Type B pancreatic cell (in vitro differentiated cells): Measurements from ENCODE around the gene TNFRSF19. TPM values are rescaled to one million over a fixed set of nuclear protein-coding genes. Genes with fewer than 3 reads are reported as not detected.

Source experiments
- DNase-seq: peaks from one replicate; pipeline ENCODE4 v3.0.0; 2021; ENCODE audit warnings: mixed read lengths; ENCODE audit not compliant: unreplicated experiment; ENCODE audit errors: extremely low spot score
- H3K27ac Mint-ChIP-seq: 2 replicates; pipeline ENCODE4 v1.8.0; 2021; ENCODE audit warnings: mild to moderate bottlenecking, mixed read lengths
- H3K27me3 Mint-ChIP-seq: 2 replicates; pipeline ENCODE4 v1.8.0; 2021; ENCODE audit warnings: mixed read lengths
- H3K36me3 Mint-ChIP-seq: 2 replicates; pipeline ENCODE4 v1.8.0; 2021; ENCODE audit warnings: mixed read lengths
- H3K4me1 Mint-ChIP-seq: one replicate; pipeline ENCODE4 v1.8.0; 2021; ENCODE audit warnings: mixed read lengths; ENCODE audit not compliant: unreplicated experiment
- H3K4me3 Mint-ChIP-seq: 2 replicates; pipeline ENCODE4 v1.8.0; 2021; ENCODE audit warnings: mild to moderate bottlenecking, mixed read lengths
- H3K9me3 Mint-ChIP-seq: 2 replicates; pipeline ENCODE4 v1.8.0; 2021; ENCODE audit warnings: mixed read lengths
- total RNA-seq: library from RNA; stranded (reverse); gene quantifications from 2 replicates; pipeline ENCODE4 v1.2.1, GENCODE V29; 2021; ENCODE audit warnings: low replicate concordance
- TF ChIP-seq, protein P1 (sequence below): fragments of 200-600 bp; sonication (generic); conservative IDR thresholded peaks from 2 replicates; pipeline ENCODE4 v1.5.0; 2021; ENCODE audit warnings: antibody characterized with exemption, mild to moderate bottlenecking

The TNFRSF19 gene
- total RNA-seq, 1 donor from 2014 or later: 64.4 TPM

DNA sequence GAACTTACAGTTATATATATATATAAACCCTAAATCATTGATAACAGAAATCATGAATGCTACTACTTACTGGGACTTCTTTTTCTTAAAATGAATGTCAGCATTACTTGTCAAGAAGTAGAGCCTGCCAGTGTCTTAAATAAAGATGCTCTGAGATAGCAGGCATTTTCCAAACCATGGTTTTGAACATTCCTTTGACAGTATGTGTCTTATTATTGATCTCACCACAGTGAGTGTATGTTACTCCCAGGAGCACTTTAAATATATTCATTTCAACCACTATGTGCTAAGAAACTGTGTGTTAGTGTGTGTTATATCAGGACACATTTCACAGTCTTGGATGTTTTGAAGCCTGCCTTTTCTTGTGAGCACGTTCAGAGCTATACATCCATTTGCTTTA lies 28.2 kb downstream of the TNFRSF19 start:
- Mint-ChIP-seq H3K27ac (no peak overlapping the region), H3K9me3 (peaks cover 9% of the 10 kb centered on the region), H3K4me3 (no peak overlapping the region), H3K36me3 (peaks cover 79% of the 10 kb centered on the region), H3K4me1 (peaks cover 12% of the 10 kb centered on the region), H3K27me3 (no peaks in the 10 kb centered on the region)
- no peak for DNase-seq
- TF ChIP-seq, protein P1, sequence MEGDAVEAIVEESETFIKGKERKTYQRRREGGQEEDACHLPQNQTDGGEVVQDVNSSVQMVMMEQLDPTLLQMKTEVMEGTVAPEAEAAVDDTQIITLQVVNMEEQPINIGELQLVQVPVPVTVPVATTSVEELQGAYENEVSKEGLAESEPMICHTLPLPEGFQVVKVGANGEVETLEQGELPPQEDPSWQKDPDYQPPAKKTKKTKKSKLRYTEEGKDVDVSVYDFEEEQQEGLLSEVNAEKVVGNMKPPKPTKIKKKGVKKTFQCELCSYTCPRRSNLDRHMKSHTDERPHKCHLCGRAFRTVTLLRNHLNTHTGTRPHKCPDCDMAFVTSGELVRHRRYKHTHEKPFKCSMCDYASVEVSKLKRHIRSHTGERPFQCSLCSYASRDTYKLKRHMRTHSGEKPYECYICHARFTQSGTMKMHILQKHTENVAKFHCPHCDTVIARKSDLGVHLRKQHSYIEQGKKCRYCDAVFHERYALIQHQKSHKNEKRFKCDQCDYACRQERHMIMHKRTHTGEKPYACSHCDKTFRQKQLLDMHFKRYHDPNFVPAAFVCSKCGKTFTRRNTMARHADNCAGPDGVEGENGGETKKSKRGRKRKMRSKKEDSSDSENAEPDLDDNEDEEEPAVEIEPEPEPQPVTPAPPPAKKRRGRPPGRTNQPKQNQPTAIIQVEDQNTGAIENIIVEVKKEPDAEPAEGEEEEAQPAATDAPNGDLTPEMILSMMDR: no peak

- TF ChIP-seq, protein P1: no peak
- Mint-ChIP-seq H3K27ac (peak overlapping the region; percentile 61), H3K27me3 (no peaks in the 10 kb centered on the region), H3K4me3 (no peak overlapping the region), H3K4me1 (peaks cover 12% of the 10 kb centered on the region), H3K36me3 (peaks cover 81% of the 10 kb centered on the region), H3K9me3 (peaks cover 9% of the 10 kb centered on the region)
- no peak for DNase-seq
Measured at GRCh38 chr13:23599083-23599925, 29.1 kb downstream of the TNFRSF19 start.

- no peak overlapping the region for H3K4me3 Mint-ChIP-seq
- peaks cover 82% of the 10 kb centered on the region for H3K36me3 Mint-ChIP-seq
Measured at GRCh38 chr13:23600100-23600499, 29.9 kb downstream of the TNFRSF19 start.

GRCh38 chr13:23600534-23600933 lies 30.3 kb downstream of the TNFRSF19 start:
- H3K36me3 Mint-ChIP-seq: peaks cover 82% of the 10 kb centered on the region
- H3K4me3 Mint-ChIP-seq: no peak overlapping the region
- H3K4me1 Mint-ChIP-seq: peaks cover 12% of the 10 kb centered on the region
- peaks cover 3% of the 10 kb centered on the region for H3K9me3 Mint-ChIP-seq
- no peak overlapping the region for H3K27ac Mint-ChIP-seq
- no peaks in the 10 kb centered on the region for H3K27me3 Mint-ChIP-seq
- TF ChIP-seq, protein P1: no peak
- no peak for DNase-seq

More at GRCh38 chr13:23600100-23600499, 29.9 kb downstream of the TNFRSF19 start:
- H3K9me3 Mint-ChIP-seq: peaks cover 8% of the 10 kb centered on the region
- no peak for DNase-seq
- H3K27me3 Mint-ChIP-seq: no peaks in the 10 kb centered on the region
- TF ChIP-seq, protein P1: no peak
- peaks cover 12% of the 10 kb centered on the region for H3K4me1 Mint-ChIP-seq
- H3K27ac Mint-ChIP-seq: no peak overlapping the region

DNA sequence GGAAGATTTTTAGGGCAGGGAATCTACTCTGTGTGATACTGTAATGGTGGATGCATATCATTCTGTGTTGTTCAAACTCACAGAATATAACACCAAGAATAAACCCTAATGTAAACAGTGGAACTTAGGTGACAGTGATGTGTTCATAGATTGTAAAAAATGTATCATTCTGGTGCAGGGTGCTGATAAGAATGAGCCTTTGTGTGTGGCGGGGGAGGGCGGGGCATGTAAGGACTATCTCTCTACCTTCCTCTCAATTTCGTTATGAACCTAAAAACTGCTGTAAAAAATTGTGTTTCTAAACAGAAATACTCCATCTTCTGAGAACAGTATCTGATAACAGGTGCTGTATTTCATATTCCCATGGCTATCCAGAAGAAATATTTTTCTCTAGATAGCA lies 35.6 kb downstream of the TNFRSF19 start:
- no peaks in the 10 kb centered on the region for H3K9me3 Mint-ChIP-seq
- H3K27me3 Mint-ChIP-seq: no peaks in the 10 kb centered on the region
- no peak for DNase-seq
- no peak overlapping the region for H3K4me3 Mint-ChIP-seq
- peaks cover 51% of the 10 kb centered on the region for H3K36me3 Mint-ChIP-seq
- no peak overlapping the region for H3K27ac Mint-ChIP-seq
- TF ChIP-seq, protein P1: no peak
- H3K4me1 Mint-ChIP-seq: peaks cover 33% of the 10 kb centered on the region
